GM19023 (cell line): ENCODE data around the gene METAP1D.
"Not testable (repeated sequence)": the region's sequence is repeated elsewhere in the genome, so short reads cannot be mapped to it uniquely, and the experiment has no call there.

Experiments used
- ATAC-seq: cut with Tn5 transposase; IDR thresholded peaks from one replicate; pipeline ENCODE4 v1.9.1; 2021; ENCODE audit warnings: mild to moderate bottlenecking, moderate library complexity; ENCODE audit not compliant: unreplicated experiment

The METAP1D gene

DNA sequence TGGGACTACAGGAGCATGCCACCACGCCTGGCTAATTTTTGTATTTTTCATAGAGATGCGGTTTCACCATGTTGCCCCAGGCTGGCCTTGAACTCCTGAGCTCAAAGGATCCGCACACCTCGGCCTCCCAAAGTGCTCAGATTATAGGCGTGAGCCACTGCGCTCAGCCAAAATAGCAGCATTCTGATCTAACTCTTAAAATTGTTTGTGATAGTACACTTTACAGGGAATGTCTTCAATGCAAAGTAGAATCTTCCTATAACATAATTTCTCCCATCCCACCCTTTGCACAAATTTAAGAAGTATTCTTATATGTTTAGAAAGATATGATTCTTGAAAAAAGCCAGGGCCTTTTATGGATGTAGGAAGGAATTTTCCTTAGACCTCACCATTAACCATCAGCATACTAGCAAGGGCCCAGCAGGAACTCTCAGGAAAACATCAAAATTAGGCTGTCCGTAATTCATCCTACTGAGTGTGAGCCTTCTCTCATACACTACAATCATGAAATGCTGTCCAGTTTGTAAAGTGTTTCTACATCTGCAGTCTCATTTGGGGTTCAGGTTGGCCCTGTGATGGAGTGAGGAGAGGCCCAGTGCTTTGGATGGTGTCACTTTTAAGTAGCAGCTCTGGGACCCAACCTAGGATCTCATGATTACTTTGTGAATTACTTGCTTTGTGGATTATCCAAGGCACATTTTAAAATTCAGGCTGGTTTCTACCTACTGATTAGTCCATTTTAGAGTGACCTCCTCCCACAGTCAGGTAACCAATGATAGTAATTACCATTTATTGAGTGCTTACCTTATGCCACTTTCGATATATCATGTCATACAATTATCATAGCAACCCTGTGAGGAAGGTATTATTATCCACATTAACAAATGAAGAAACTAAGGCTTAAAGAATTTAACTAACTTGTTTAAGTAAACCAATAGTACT, 48.1 kb downstream of the METAP1D start:
- no peak for ATAC-seq

- no peak for ATAC-seq
These were observed 49.1 kb downstream of the METAP1D start for GRCh38 chr2:172048508-172049503.

- ATAC-seq, result no peak
These were observed 49.9 kb downstream of the METAP1D start for GRCh38 chr2:172049567-172050120.

GRCh38 chr2:172050479-172051125, 50.8 kb downstream of the METAP1D start:
- ATAC-seq, result no peak

- ATAC-seq, result no peak
These were observed 52.5 kb downstream of the METAP1D start for GRCh38 chr2:172052000-172052983.

DNA sequence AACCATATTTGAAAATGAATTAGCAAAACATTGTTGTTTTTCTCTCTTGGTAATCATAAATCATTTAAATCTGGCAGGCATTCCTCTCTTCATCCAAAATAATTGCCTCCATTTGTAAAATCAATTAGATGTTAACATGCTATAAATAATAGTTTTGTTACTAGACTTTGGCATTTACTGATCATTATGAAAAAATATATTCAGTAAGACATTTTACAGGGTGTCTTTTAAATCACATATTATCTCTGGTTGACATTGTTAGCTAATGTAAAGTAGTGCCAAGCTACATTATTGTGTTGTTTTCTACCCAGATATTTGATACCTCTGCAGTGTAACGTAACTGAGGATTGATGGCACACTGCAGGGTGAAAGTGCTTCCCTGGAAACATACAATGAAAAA, 53.7 kb downstream of the METAP1D start:
- no peak for ATAC-seq

DNA sequence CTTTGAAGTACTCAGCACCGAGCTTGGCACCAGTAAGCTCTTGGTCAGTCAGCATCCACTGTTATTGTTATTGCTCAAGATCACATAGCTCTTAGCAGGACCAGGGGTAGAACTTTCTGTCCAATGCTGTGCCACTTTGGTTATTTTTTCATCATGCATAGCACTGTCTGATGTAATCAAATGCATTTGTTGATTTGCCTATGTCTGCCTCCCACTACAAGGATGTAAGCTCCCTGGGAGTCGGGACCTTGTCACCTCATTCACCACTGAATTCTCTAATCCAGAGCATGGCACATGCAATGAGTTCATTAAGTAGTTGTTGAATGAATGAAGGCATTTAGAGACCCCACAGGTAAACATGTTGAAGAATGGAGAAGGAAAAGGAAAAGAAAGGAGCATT, 56.5 kb downstream of the METAP1D start:
- ATAC-seq, result no peak

GRCh38 chr2:172058660-172059059, 58.9 kb downstream of the METAP1D start:
- no peak for ATAC-seq

DNA sequence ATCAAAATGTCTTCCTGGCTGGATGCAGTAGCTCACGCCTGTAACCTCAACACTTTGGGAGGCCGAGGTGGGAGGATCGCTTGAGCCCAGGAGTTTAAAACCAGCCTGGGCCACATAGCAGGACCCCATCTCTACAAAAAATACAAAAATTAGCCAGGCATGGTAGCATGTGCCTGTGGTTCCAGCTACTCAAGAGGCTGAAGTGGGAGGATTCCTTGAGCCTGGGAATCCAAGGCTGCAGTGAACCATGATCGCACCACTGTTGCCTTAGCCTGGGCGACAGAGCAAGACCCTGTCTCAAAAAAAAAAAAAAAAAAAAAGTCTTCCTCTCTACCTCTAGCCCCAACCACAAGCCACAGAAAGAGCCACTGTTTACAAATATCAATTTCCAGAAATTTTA, 60.4 kb downstream of the METAP1D start:
- ATAC-seq, result not testable (repeated sequence)

- ATAC-seq, result no peak
These were observed 62.8 kb downstream of the METAP1D start for GRCh38 chr2:172062402-172063004.

DNA sequence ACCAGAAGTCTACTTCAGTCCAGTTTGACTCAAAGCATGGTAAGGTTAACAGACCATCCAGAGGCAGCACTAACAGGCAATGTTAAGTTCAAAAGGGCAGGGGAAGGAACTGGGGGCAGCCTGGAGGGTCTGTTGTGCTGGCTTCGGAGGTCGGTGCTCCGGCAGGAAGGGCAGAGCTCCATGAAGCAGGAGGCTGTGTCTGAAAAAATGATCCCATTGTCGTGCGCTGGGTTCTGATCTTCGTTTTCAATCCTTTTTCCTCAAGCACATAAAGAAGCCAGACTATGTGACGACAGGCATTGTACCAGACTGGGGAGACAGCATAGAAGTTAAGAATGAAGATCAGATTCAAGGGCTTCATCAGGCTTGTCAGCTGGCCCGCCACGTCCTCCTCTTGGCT, 63.7 kb downstream of the METAP1D start:
- ATAC-seq, result no peak

GRCh38 chr2:172065111-172065510, 65.4 kb downstream of the METAP1D start:
- no peak for ATAC-seq

DNA sequence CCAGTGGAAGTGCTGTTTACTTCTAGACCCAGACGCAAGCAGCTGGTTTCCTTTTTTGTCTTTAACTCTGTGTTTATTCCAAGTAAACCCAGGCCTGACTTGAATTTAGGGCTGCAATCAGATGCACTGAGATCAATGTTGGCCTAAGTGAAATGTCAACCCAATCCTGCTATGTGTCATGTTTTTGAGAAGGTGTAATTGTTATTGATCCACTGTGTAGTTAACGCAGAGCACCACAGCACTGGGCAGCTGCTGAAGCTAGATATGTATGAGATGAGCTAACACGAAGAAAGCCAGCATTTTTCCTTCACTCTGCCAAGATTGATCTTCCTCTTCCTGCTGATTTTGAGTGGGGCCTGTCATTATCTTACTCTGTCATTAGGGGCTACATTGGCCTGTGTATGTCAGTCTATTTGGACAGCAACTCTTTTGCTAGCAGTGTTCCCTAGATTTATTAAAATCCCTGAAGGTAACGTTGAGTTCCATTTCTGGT, 66.7 kb downstream of the METAP1D start:
- ATAC-seq, result no peak

GRCh38 chr2:172067905-172068304, 68.2 kb downstream of the METAP1D start:
- ATAC-seq, result not testable (repeated sequence)

DNA sequence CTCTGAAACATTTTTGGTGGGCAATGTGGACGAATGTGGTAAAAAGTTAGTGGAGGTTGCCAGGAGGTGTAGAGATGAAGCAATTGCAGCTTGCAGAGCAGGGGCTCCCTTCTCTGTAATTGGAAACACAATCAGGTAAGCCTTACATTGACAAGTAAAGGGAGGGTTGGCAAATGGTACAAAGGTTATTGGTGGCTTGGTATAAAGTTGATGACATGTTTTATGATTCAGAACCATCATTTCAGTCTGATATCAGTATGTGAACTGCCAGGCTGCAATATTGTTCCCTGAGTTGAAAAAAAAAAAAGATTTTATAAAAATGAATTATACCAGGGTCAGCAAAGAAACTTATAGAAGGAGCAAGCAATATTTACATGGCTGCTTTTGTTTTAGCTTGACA, 71.2 kb downstream of the METAP1D start:
- no peak for ATAC-seq

- no peak for ATAC-seq
These were observed 72.5 kb downstream of the METAP1D start for GRCh38 chr2:172072303-172072702.

DNA sequence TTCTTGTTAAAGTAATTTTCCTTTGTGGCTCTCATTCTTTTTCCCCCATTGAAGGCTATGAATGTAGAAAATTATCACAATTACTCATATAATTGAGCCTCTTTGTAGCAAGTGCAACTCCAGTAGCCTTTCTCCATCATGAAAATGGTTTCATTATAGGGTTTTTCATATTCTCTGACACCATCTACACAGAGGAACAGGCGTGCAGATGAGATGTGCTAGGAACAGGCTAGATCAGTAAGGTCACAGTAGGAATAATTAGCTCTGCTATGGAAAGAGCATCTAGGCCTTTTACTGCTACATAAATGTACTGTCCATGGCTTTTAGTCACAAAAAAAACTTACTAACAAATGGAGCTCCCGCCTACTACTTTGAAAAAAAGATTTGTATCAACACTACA, 73.0 kb downstream of the METAP1D start:
- no peak for ATAC-seq

- ATAC-seq, result no peak
These were observed 73.8 kb downstream of the METAP1D start for GRCh38 chr2:172073518-172073917.

DNA sequence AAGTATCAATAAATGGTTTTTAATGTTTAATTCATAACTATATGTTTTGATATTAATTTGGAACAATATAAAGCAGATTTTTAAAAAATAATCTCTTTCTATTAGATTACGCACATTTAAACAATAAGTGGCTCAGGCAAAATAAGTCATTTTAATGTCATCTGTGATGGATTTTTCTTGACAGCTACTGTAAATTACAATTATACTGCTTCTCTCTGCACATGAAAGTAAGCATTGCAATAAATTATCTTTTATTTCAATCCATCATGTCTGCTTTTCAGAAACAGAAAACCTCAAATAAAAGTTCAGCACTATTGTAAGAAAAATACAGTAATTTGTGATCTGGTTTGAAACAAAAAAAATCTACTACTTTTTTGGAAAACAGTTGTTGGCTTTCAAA, 74.5 kb downstream of the METAP1D start:
- no peak for ATAC-seq
